ENCODE measurements around the gene DOC2A. TPM values are rescaled to one million over a fixed set of nuclear protein-coding genes. Genes with fewer than 3 reads are reported as not detected.
A peak's percentile ranks its signal among the peaks of the same experiment; 100 is the strongest.

Gene DOC2A
- total and polyA plus RNA-seq, 12 donors = 0.35 to 33.0 (median 3.0) TPM; not detected in 1

GRCh38 chr16:30011714-30012504, 1.1 kb upstream of the DOC2A start:
- peaks cover 11 to 12% of the 10 kb centered on the region in 2 donors for H3K4me1 ChIP-seq (replicated peaks in 1 of 2)
- no peak for DNase-seq
- peaks cover 22% of the 10 kb centered on the region for H3K27me3 ChIP-seq
- H3K9me3 ChIP-seq (replicated peaks in 1 of 3) = no peaks in the 10 kb centered on the region
- no peaks in the 10 kb centered on the region for H3K36me3 ChIP-seq (replicated peaks in 1 of 2)
- WGBS, 4 donors = 47 to 75% (median 49%) methylated on average over 17 to 31 of the region's 31 CpGs
- no peak overlapping the region for H3K27ac ChIP-seq
- intact Hi-C loops (cut with DNase I) = no loop called here
- TF ChIP-seq CTCF (IDR thresholded peaks at IDR 0.05) (no peak), POLR2A (IDR thresholded peaks at IDR 0.05) (no peak)
- H3K4me3 ChIP-seq = no peak overlapping the region

DNA sequence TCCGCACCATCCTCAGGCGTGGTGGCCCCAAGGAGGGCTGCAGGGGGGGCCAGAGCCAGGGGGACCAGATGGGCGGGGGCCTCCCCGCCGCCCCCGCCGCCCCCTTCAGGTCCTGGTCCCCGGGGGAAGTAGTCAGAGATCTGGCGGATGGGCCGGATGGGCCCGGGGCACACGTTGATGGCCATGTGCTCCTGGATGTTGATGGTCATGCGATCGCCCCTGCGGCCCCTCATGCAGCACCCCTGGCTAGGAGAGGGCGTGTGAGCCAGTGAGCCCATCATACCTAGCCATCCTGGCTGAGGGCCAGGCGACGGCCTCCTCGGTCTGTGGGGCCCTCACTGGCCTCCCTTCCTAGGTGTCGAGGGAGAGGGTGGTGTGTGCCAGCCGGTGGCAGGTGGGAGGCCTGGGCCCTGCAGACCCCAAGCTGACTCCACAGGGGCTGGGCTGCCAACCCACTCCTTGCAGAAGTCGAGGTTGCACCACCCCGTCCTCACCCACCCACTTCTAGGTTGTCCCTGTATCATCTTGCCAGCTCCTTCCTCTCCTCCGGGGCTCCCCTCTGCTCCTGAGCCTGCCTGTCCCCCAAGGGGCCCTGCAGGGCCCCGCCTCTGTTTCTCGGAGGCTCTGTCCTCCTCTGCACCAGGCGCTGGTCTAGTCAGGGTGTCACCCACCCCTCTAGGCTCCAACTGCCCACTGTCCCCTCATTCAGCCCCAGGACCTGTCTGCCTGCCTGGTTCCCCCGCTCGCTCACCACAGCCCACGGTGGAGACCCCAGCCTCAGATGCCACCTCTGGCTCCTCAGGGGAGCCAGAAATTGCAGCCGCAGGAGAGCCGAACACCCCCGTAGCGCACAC, 610 bp downstream of the DOC2A start:
- 12 to 23% (median 19%) methylated on average over 11 to 34 of the region's 34 CpGs for WGBS, 4 donors
- intact Hi-C loops (cut with DNase I) = no loop called here
- H3K36me3 ChIP-seq (replicated peaks in 1 of 2) = no peaks in the 10 kb centered on the region
- peaks cover 11 to 12% of the 10 kb centered on the region in 2 donors for H3K4me1 ChIP-seq (replicated peaks in 1 of 2)
- peaks cover 22% of the 10 kb centered on the region for H3K27me3 ChIP-seq
- H3K27ac ChIP-seq = no peak overlapping the region
- TF ChIP-seq POLR2A (IDR thresholded peaks at IDR 0.05) = no peak
- TF ChIP-seq CTCF (IDR thresholded peaks at IDR 0.05) = no peak
- no peaks in the 10 kb centered on the region for H3K9me3 ChIP-seq (replicated peaks in 1 of 3)
- no peak for DNase-seq
- peak overlapping the region in 2 of 4 donors; percentile 4 to 52 for H3K4me3 ChIP-seq

DNA sequence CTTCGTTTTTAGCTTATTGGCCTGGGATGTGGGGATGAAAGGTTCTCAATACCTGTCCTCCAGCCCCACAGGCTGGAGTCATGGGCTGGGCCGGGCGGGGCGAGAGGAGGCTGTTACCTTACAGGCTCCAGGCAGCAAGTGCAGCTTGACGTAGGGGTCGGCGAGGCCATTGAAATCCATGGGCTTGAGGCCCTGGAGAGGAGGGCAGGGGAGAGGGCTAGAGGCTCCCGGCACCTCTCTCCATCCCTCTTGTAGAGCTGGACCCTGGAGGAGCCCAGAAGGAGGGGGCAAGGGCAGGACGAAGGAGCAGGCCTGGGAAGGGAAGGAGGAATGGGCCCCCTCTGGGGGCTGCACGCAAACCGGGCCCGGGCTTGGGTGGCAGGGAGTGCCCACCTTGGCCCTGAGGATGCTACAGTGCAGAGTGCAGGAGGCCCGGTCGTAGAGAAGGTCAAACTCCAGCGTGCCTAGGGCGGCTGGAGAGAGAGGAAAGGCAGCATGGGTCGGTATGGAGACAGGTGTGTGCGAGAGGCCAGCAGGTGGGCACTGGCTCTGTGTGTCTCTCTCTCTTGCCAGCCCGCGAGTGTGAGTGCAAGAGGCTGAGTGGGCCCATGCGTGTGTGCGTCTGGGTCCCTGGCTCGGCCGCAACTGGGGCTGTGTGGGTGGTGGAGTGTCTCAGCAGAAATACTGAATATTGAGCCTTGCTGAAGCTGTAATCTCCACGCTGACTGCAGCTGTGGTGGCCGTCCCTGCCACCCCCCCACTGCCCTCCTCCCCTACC, 1.6 kb downstream of the DOC2A start:
- Histone ChIP-seq H3K9me3 (replicated peaks in 1 of 3) (no peaks in the 10 kb centered on the region), H3K4me3 (no peak overlapping the region), H3K36me3 (replicated peaks in 1 of 2) (no peaks in the 10 kb centered on the region), H3K4me1 (replicated peaks in 1 of 2) (peaks cover 11 to 12% of the 10 kb centered on the region in 2 donors), H3K27me3 (peaks cover 22% of the 10 kb centered on the region), H3K27ac (no peak overlapping the region)
- DNase-seq = no peak
- 53 to 67% (median 61%) methylated on average over 17 to 26 of the region's 26 CpGs for WGBS, 4 donors
- intact Hi-C loops (cut with DNase I) = no loop called here
- TF ChIP-seq POLR2A (IDR thresholded peaks at IDR 0.05) (no peak), CTCF (IDR thresholded peaks at IDR 0.05) (no peak)

All from adrenal gland (tissue), 12 donors.